NCI-H2107 (cell line): ENCODE results near the gene SENP8.
A peak's percentile ranks its signal among the peaks of the same experiment; 100 is the strongest.
"Not testable (repeated sequence)": the region's sequence is repeated elsewhere in the genome, so short reads cannot be mapped to it uniquely, and the experiment has no call there.

Experiments
- DNase-seq: peaks from one replicate; lab custom pipeline; 2025; lab: John Stamatoyannopoulos, UW

SENP8 gene

GRCh38 chr15:72118017-72118978 is at the start of gene SENP8, which contains the start of gene MYO9A:
Gene SENP8 (plus strand): TSS chr15:72118403. CDS start chr15:72139624, 21,221 bp downstream.
Gene MYO9A (minus strand): TSS chr15:72118150. CDS start chr15:72046563, 71,587 bp downstream.
- DNase-seq: peak; percentile 91

DNA sequence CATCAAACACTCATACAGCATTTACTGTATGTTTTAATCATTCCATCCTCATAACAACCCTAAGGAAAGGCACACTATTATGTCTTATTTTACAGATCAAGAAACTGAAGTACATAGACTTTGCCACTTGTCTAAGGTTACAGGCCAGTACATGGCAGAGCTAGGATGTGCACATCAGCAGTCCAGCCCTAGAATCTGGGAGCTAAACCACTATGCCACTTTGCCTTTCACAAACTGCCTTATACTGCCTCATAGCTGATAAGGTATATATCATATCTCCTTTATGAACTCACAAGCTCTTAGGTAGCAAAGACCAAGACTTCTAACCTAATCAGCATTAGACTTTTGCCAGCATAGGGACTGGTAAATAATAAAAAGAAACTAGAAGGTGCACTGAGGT is 49.3 kb upstream of the SENP8 start:
- no peak for DNase-seq

DNA sequence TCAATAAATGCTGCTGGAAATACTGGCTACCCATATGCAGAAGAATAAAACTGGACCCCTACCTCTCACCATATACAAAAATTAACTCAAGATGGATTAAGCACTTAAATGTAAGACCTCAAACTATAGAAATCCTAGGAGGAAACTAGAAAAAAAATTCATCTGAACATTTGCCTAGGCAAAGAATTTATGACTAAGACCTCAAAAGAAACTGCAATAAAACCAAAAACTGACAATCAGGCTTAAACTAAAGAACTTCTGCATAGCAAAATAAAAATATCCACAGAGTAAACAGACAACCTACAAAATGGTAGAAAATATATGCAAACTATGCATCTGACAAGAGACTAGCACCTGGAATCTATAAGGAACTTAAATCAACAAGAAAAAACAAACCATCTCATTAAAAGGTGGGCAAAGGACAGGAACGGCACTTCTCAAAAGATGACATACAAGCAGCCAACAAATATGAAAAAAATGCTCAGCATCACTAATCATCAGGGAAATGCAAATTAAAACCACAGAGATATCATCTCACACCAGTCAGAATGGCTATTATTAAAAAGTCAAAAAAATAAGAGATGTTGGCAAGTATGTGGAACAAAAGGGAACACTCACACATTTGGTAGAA is 47.3 kb upstream of the SENP8 start:
- DNase-seq: no peak

DNA sequence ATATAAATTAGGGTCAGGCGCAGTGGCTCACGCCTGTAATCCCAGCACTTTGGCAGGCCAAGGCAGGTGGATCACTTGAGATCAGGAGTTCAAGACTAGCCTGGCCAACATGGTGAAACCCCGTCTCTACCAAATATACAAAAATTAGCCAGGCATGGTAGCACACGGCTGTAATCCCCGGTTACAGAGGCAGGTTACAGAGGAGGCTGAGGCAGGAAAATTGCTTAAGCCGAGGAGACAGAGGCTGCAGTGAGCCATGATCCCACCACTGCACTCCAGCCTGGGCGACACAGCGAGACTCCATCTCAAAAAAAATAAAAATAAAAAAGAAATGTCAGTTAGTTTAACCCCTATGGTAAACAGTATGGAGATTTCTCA is 46.8 kb upstream of the SENP8 start:
- DNase-seq: not testable (repeated sequence)

DNA sequence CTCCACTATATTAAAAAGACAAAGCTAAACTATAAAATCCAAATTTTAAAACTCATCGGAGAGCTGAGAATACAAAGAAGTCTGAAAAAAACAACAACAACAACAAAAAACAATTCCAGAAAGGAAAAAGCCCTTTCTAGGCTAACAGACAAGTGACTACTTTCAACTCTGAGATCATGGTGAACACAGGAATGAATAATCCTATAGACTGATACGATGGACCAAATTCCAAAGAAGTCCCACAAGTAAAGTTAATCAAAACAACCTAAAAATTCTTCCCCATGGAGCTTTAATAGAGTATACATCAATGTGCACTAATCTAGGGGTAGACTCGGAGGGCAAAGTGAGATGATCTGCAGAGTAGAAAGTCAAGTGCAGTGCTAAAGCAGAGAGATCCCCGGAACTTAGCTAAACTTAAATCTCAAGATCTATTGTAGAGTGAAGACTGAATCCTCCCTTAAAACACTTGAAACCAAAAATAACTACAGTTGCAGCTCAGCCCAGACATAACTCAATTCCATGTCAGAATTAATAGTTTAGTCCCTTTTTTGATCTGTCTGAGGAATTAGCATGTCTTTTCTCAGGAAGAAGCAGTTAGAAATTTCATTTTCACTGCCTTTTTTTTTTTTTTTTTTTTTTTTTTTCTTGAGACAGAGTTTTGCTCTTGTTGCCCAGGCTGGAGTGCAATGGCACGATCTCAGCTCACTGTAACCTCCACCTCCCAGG is 43.7 kb upstream of the SENP8 start:
- no peak for DNase-seq

GRCh38 chr15:72077950-72078349 is 40.3 kb upstream of the SENP8 start:
- DNase-seq: no peak

DNA sequence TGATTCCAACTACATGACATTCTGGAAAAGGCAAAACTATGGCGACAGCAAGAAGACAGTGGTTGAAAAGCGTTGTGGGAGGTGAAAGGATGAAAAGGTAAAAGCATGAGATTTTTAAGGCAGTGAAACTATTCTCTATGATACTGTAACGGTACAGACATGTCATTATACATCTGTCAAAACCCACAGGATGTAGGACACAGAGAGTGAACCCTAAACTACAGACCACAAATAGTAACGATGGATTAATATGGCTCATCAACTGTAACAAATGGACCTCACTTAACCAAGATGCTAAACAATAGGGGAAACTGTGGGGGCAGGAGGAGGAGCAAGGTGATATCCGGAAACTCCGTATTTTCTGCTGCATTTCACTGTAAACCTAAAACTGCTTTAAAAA is 39.3 kb upstream of the SENP8 start:
- DNase-seq: no peak

DNA sequence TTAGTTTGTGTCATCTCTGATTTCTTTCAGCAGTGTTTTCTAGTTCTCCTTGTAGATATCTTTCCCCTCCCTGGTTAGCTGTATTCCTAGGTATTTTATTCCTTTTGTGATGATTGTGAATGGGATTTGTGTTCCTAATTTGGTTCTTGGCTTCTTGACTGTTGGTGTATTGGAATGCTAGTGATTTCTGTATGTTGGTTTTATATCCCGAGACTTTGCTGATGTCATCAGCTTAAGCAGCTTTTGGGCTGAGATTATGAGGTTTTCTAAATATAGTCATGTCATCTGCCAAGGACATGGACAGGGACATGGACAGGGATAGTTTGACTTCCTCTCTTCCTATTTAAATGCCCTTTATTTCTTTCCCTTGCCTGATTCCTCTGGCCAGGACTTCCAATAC is 36.0 kb upstream of the SENP8 start:
- no peak for DNase-seq

DNA sequence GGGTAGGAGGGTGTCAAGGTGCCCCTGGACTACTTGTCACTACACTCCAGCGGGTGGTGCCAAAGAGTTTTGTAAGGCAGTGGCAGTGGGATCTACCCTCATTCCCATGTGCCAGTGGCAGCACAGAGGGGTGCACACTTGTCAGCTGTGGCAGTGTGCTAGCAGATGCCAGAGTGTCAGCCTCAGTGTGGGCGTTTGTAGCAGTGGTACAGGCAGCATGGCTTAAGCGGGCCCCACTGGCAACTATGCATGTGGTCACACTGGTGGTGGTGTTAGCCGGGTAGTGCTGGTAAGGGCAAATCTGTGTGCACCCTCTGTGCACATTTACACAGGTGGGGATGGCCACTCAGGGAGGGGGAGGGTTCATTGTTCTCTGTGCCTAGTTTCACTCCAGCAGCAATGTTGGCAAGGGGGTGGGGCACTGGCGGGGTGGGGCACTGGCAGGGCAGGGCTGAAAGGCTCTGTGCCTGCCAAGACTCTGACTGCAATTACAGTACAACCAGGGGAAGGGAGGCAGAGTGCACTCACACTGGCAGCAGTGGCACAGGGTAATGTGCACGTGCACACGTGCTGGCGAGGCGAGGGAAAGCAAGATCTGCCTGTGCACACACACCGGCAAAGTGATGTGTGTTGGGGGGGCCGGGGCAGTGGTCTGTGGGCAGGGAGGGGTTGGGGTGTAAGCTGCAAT is 32.0 kb upstream of the SENP8 start:
- DNase-seq: no peak

GRCh38 chr15:72086920-72087648 is 31.1 kb upstream of the SENP8 start:
- DNase-seq: no peak

DNA sequence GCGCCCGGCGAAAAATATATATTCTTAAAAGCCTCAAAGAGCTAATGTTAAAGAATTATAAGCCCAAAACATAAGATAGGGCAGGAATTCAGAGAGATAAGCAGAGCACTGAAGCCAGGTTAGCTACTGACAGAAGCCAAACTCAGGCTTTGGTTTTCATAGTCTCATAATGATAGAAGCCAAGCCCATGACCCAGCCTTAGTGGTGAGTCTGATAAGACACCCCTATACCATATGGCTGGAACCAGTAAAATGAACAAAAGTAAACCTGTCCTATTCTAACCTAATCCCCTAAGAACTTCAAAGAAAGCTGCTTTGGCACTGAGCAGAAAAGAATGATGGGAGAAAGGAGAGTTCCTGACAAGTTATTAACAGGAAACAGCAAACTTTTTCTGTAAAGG is 26.2 kb upstream of the SENP8 start:
- no peak for DNase-seq

DNA sequence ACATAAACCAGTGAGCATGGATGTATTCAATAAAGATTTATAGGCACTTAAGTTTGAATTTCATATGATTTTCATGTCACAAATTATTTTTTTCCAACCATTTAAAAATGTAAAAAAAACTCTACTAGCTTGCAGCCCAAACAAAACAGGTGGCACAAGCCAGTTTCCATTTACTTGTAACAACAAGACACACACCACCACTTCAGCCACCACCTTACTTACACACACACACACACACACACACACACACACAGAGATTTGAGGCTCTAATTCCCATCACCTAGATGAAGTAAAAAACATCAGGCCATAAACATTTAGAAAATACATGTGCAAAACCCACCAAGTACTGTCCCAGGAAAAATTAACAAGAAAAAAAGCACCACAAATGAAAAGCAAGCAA is 25.5 kb upstream of the SENP8 start:
- DNase-seq: no peak

- DNase-seq: no peak
Observed at GRCh38 chr15:72096796-72097195, 21.4 kb upstream of the SENP8 start.

GRCh38 chr15:72098040-72098439 is 20.2 kb upstream of the SENP8 start:
- DNase-seq: no peak

DNA sequence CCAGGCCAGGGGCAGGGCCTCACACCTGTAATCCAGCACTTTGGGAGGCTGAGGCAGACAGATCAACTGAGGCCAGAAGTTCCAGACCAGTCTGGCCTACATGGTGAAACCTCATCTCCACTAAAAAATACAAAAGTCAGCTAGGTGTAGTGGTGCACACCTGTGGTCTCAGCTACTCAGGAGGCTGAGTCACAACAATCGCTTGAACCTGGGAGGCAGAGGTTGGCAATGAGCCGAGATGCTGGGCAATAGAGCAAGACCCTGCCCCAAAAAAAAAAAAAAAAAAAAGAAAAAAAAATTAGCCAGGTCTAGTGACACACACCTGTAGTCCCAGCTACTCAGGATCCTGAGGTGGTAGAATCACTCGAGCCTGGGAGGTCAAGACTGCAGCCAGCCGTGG is 19.0 kb upstream of the SENP8 start:
- DNase-seq: no peak

GRCh38 chr15:72100551-72100950 is 17.7 kb upstream of the SENP8 start:
- DNase-seq: not testable (repeated sequence)

GRCh38 chr15:72105111-72105510 is 13.1 kb upstream of the SENP8 start:
- no peak for DNase-seq

- DNase-seq: no peak
Observed at GRCh38 chr15:72106068-72106467, 12.1 kb upstream of the SENP8 start.

GRCh38 chr15:72110355-72110754 is 7.8 kb upstream of the SENP8 start:
- no peak for DNase-seq

GRCh38 chr15:72112116-72112515 is 6.1 kb upstream of the SENP8 start:
- no peak for DNase-seq

- DNase-seq: no peak
Observed at GRCh38 chr15:72112805-72113204, 5.4 kb upstream of the SENP8 start.
